ENCODE measurements around the gene TUFT1.

DNA sequence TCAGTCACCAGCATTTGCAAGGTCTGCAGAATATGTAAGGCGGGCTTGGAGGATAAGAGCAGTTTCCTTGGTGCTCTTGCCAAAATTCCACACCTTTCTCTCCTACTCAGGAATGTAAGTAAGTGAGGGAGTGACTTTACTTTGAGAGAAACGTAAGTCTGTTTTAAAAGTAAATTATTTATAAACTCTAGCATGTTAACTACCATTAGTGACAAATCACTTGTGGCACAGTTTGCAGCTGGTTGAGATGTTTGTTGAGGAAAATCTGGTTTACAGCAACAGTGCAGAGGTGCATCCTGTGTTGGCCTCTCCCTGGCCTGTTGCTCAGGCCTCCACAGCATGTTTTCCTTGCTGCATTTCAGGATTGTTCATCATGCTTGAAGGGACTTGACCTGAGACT lies 20.4 kb upstream of the TUFT1 start:
- TF ChIP-seq EP300 (IDR thresholded peaks at IDR 0.05) (no peak), POLR2A (IDR thresholded peaks at IDR 0.05) (no peak), POLR2AphosphoS5 (IDR thresholded peaks at IDR 0.05) (no peak)
- TF ChIP-seq, protein P1, sequence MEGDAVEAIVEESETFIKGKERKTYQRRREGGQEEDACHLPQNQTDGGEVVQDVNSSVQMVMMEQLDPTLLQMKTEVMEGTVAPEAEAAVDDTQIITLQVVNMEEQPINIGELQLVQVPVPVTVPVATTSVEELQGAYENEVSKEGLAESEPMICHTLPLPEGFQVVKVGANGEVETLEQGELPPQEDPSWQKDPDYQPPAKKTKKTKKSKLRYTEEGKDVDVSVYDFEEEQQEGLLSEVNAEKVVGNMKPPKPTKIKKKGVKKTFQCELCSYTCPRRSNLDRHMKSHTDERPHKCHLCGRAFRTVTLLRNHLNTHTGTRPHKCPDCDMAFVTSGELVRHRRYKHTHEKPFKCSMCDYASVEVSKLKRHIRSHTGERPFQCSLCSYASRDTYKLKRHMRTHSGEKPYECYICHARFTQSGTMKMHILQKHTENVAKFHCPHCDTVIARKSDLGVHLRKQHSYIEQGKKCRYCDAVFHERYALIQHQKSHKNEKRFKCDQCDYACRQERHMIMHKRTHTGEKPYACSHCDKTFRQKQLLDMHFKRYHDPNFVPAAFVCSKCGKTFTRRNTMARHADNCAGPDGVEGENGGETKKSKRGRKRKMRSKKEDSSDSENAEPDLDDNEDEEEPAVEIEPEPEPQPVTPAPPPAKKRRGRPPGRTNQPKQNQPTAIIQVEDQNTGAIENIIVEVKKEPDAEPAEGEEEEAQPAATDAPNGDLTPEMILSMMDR (IDR thresholded peaks at IDR 0.05), result no peak

Data from stomach (tissue), 4 donors.